Uterus (tissue), 4 donors: ENCODE measurements around the gene FBXW12. TPM values are rescaled to one million over a fixed set of nuclear protein-coding genes. Genes with fewer than 3 reads are reported as not detected.

ENCODE experiments used
- DNase-seq, 2 donors: peaks; one replicate each; pipeline ENCODE4 v3.0.0-alpha.2; 2019 to 2020
- H3K27ac ChIP-seq, 2 donors: fragments of 200-600 bp; sonication (generic); 1 replicate in 1 of 2; 2 replicates in 1 of 2; pipeline ENCODE4 v1.5.1; 2016 to 2018
- H3K27me3 ChIP-seq, 2 donors: fragments of 200-600 bp; sonication (generic); one replicate each; pipeline ENCODE4 v1.5.1; 2018 to 2019; ENCODE audit warnings: control low read depth in 1 of 2
- H3K36me3 ChIP-seq, 2 donors: fragments of 200-600 bp; sonication (generic); one replicate each; pipeline ENCODE4 v1.5.1; 2019; ENCODE audit warnings: control low read depth in 1 of 2
- H3K4me1 ChIP-seq, 2 donors: fragments of 200-600 bp; sonication (generic); one replicate each; pipeline ENCODE4 v1.5.1; 2018 to 2019; ENCODE audit warnings: control low read depth in 1 of 2
- H3K4me3 ChIP-seq, 2 donors: fragments of 200-600 bp; sonication (generic); 1 replicate in 1 of 2; 2 replicates in 1 of 2; pipeline ENCODE4 v1.5.1; 2018 to 2019; ENCODE audit warnings: mild to moderate bottlenecking in 1 of 2
- H3K9me3 ChIP-seq, 2 donors: fragments of 200-600 bp; sonication (generic); one replicate each; pipeline ENCODE4 v1.5.1; 2019; ENCODE audit warnings: control low read depth in 1 of 2
- POLR2A ChIP-seq, 2 donors: fragments of 450-650 bp; IDR thresholded peaks; one replicate each; pipeline ENCODE4 v1.6.1; 2016; ENCODE audit warnings: antibody characterized with exemption in 2 of 2, mild to moderate bottlenecking in 1 of 2, moderate library complexity in 1 of 2
- intact Hi-C: fragments of 100-400 bp; cut with DNase I; formaldehyde crosslinking; loops from one replicate; pipeline ENCODE4 v1.15.1; 2023; ENCODE audit warnings: low total_unique reads
- total RNA-seq, 4 donors: library from RNA; depleted of rRNA in 3 of 4; stranded (reverse); fragments of >200 nt in 3 of 4; gene quantifications; one replicate each; pipeline versions ENCODE4 v1.1.0 to v1.2.4, GENCODE V29; 2014 to 2023
- TF ChIP-seq, protein P1 (sequence below), 4 experiments: fragments of 200-600 bp in 2 of 4; fragments of 450-650 bp in 2 of 4; sonication (generic) in 2 of 4; IDR thresholded peaks; one replicate each; pipeline ENCODE4 v1.5.1; 2016 to 2019; ENCODE audit warnings: antibody characterized with exemption in 4 of 4, mild to moderate bottlenecking in 2 of 4, moderate library complexity in 1 of 4
- donor health status: DM: yes; HTN: yes; CAD: no.

Gene FBXW12
- total RNA-seq, 4 donors from 2014 or later = 0.37 to 0.55 TPM; not detected in 2

DNA sequence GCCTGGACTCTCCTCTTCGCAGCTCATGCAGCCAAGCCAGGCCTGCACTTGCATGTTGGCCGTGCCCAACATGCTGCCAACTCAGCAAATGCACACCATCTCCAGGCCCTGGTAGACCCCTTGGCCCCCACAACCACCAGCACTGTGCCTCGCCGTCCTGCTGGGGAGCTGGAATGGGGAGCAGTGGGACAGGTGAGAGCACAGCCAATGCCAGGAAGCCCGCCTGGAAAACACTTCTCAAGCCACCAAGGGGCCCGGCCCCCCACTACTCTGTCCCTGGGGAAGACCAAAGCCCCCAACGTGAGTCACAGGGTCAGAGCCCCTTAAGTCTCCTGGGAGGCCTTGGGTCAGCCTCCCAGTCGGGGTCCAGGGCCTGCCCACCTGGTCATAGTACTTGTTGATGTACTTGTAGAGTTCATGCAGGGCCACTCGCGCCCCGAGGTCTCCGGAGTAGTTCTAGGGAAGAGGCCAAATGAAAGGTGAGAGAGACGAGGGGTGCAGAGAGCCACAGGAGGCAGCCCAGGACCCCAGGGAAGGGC is 33.4 kb downstream of the FBXW12 start:
- Histone ChIP-seq H3K27ac (no peak overlapping the region), H3K9me3 (no peaks in the 10 kb centered on the region), H3K4me3 (no peak overlapping the region), H3K27me3 (no peaks in the 10 kb centered on the region), H3K36me3 (no peaks in the 10 kb centered on the region), H3K4me1 (peaks cover 0 to 11% of the 10 kb centered on the region in 2 donors)
- intact Hi-C loops = no loop called here
- DNase-seq = peak in 1 of 2 donors; percentile 14
- TF ChIP-seq POLR2A (IDR thresholded peaks at IDR 0.05) = no peak
- TF ChIP-seq, protein P1, sequence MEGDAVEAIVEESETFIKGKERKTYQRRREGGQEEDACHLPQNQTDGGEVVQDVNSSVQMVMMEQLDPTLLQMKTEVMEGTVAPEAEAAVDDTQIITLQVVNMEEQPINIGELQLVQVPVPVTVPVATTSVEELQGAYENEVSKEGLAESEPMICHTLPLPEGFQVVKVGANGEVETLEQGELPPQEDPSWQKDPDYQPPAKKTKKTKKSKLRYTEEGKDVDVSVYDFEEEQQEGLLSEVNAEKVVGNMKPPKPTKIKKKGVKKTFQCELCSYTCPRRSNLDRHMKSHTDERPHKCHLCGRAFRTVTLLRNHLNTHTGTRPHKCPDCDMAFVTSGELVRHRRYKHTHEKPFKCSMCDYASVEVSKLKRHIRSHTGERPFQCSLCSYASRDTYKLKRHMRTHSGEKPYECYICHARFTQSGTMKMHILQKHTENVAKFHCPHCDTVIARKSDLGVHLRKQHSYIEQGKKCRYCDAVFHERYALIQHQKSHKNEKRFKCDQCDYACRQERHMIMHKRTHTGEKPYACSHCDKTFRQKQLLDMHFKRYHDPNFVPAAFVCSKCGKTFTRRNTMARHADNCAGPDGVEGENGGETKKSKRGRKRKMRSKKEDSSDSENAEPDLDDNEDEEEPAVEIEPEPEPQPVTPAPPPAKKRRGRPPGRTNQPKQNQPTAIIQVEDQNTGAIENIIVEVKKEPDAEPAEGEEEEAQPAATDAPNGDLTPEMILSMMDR (IDR thresholded peaks at IDR 0.05) = no peak

DNA sequence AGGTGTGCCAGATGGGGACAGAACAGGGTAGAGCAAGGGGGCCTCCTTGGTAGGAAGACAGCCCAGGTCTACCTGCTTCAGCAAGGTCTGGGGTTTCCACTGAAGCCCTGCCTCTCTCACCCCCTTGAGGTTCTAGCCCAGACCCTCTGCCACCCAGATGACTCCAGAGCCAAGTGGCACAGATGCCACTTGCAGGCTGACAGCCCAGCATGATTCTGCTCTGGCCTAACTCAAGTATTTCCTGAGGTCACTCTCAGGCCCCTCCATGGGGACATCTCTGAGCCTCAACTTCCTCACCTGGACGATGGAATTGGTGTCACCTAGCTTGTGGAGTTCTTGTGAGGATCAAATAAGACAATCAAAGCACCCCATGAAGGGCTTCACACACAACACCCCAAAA is 34.0 kb downstream of the FBXW12 start:
- Histone ChIP-seq H3K9me3 (no peaks in the 10 kb centered on the region), H3K27me3 (no peaks in the 10 kb centered on the region), H3K36me3 (no peaks in the 10 kb centered on the region), H3K4me1 (peaks cover 0 to 10% of the 10 kb centered on the region in 2 donors), H3K27ac (no peak overlapping the region), H3K4me3 (no peak overlapping the region)
- intact Hi-C loops = no loop called here
- DNase-seq = no peak
- TF ChIP-seq POLR2A (IDR thresholded peaks at IDR 0.05) = no peak
- TF ChIP-seq, protein P1 (IDR thresholded peaks at IDR 0.05) = no peak

DNA sequence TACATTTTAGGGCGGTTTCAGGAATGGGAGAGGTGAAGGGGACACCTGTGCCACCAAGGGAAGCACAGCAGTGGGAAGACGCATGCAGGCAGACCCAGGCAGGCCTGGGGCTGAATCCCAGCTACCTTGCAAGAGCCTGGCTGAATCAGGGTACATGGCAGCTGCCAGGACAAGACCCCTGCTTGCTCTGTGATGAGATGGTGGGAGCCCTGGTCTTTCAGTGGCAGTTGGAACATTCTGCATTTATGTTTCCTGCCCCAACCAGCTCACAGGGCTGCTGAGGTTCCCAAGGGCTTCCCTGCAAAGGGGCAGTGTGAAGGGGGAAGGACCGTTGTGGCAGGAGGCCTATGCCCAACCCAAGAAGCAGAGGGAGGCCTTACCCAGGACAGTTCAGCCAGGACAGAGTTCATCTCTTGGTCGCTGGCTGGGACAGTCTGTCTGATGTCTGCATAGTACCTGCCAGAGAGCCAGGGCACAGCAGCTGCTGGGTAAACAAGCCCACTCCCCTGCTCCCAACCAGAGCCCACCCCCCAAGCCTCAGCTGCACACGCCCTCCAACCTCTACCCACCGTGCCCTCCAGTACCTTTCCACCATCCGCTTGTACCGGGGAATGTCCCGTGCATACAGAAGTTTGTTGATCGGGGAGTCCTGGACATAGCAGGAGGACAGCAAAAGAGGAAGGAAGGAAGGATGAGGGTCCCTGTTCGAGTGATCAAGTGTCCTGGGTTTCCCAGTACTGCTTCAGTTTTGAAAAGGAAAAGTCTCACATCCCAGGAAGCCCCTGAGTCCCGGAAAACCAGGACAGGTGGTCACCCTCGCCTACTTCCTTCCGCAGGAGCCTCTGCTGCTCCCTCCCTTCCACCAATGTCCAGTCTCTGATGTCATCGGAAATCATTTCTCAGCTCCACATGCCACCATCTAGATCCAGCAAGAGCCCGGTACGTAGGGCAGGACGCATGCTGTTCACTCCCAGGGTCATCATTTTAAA is 34.7 kb downstream of the FBXW12 start:
- no peaks in the 10 kb centered on the region for H3K9me3 ChIP-seq
- H3K27ac ChIP-seq = no peak overlapping the region
- peaks cover 0 to 2% of the 10 kb centered on the region in 2 donors for H3K4me1 ChIP-seq
- no peak overlapping the region for H3K4me3 ChIP-seq
- intact Hi-C loops = no loop called here
- DNase-seq = no peak
- H3K27me3 ChIP-seq = no peaks in the 10 kb centered on the region
- no peak for TF ChIP-seq POLR2A (IDR thresholded peaks at IDR 0.05)
- TF ChIP-seq, protein P1 (IDR thresholded peaks at IDR 0.05) = no peak
- H3K36me3 ChIP-seq = no peaks in the 10 kb centered on the region

DNA sequence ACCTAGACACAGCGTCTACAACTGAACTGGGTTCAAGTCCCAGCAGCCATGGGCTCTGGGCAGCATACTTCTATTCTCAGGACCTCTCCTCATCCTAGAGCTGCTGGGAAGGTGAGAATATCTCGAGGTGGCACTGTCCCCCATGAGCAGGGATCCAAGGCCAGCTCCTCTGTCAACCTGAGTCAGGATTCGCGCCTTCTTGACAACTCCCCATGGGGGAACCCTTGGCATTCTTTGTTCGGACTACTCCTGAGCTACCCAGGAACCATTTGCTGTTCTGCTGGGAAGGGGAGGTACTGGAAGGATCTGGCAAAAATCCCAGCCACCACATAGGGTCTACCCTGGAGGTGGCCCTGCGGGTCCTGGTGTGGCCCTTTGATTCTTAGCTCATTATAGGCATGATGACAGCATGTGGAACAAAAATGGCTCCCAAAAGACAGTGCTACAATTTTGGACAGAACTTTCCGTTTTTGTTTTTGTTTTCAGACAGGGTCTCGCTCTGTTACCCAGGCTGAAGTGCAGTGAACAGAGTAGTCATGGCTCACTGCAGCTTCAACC is 35.6 kb downstream of the FBXW12 start:
- TF ChIP-seq, protein P1 (IDR thresholded peaks at IDR 0.05) = no peak
- no peak for TF ChIP-seq POLR2A (IDR thresholded peaks at IDR 0.05)
- intact Hi-C loops = no loop called here
- Histone ChIP-seq H3K27me3 (no peaks in the 10 kb centered on the region), H3K27ac (no peak overlapping the region), H3K36me3 (no peaks in the 10 kb centered on the region), H3K9me3 (no peaks in the 10 kb centered on the region), H3K4me3 (no peak overlapping the region), H3K4me1 (no peaks in the 10 kb centered on the region)
- DNase-seq = peak in 1 of 2 donors; percentile 14
